NOMO-1 treated with DMSO at 0.1 percent for 48 hours (cell line): ENCODE results near the gene IL17RC.
"Not testable (repeated sequence)": the region's sequence is repeated elsewhere in the genome, so short reads cannot be mapped to it uniquely, and the experiment has no call there.

Experiments used
- DNase-seq: peaks from one replicate; lab custom pipeline; 2025; ENCODE audit not compliant: unreplicated experiment; lab: John Stamatoyannopoulos, UW

The IL17RC gene

DNA sequence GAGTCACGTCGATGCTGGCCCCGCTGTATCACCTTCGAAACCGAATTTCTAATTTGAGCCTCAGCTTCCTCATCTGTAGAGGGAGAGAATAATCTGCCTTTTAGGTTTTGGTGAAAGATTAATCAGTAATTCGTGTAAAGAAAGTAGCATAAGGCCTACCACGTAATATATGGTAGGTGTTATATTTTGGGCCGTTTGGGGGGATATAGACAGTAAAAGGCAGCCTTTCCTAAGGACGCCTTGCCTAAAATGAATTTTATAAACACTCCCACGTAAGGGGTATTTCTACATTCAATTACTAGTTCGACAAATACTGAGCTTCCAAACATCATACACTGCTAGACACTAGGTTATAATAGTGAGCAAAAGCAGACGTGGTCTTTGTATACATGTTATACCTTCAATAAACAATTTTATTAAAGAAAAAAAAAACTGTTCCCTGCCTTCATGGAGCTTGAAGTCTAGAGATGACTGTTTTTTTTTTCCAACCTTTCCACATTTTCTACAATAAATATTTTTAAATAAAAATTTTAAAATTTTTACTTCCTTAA, 25.8 kb upstream of the IL17RC start:
- DNase-seq: no peak

DNA sequence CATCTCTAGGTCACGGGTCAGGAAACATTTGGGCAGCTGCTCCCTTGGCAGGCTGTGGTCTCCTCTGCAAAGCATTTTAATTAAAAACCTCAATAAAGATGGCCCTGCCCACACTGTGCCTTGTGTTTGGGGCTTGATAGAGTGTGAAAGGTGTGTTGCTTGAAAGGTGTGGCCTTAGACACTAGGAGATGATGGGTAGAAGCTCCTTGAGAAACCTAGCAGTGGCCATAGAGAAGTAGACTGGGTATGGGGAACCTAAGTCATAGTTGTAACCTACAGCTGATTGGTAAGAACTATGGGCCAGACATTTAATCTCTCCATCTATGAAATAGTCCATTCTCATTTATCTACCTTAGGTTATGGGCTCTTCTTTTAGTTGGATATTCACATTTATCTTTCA, 23.2 kb upstream of the IL17RC start:
- DNase-seq: no peak

DNA sequence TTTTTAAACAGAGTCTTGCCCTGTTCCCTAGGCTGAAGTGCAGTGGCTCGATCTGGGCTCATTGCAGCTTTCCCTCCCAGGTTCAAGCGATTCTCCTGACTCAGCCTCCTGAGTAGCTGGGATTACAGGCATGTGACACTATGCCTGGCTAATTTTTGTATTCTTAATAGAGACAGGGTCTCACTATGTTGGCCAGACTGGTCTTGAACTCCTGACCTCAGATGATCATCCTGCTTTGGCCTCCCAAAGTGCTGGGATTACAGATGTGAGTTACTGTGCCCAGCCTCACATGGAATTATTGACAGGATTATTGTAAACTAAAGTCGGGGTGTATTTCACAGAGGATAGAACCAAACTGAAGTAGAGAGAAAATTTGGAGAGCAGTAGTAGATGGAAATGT, 21.2 kb upstream of the IL17RC start:
- not testable (repeated sequence) for DNase-seq

DNA sequence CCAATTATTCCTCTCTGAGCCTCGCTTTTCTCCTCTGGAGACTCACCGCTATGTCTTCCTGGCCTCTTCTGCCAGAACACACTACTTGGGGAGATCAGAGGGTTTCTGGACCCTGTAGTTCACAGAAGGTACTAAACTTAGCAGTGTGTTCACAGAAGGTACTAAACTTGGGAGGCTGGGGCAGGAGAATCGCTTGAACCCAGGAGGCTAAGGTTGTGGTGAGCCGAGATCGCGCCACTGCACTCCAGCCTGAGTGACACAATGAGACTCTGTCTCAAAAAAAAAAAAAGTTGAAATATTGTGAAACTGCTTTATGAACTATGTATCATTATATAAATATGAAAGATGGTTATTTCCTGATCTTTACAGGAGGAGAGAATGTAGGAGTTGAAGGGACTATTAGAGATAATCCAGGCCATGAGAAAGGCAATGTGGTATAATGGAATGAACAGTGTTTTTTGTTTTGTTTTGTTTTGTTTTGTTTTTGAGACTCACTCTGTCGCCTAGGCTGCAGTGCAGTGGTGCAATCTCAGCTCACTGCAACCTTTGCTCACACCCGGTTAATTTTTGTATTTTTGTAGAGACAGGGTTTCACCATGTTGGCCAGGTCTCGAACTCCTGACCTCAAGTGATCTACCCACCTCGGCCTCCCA, 20.0 kb upstream of the IL17RC start:
- DNase-seq: not testable (repeated sequence)

DNA sequence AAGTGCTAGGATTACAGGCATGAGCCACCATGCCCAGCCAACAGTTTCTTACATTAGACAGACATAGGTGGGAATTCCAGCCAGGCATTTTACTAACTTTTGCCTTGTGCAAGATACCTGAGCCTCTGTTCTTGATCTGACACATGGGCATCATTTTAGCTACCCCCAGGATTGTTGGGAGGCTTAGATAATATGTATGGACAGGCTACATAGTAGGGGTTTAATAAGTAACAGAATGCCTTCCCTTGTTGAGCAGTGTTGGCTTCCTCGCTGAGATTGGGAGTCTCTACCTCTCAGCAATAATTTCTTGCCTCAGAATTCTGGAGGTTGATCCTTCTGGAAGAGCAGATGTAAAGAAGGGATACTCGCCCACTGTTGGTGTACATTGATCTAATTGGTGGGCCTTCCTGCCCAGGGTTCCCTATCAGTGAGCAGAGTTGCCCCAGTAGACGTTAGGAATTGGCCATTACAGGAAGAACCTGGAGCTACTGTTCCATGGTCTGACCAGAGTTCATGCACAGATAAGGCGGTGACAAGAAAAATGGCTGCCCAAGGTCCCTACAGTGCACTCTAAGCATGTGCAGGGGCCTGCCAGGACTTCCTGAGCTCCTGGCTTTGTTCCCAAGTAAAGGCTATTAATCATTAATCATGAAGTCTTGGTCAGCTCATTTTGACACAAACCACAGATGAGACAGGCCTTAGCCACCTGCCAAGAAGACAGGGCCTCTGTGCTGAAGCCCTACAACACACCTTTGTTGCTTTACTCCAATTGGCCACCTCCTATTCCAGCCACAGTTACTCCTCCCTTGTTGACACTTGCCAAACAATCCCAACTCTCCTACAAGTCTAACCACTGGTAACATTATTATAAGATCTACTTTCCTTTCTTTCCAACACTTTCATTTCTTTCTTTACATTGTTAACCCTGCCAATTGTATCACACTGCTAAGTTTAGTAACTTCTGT, 19.2 kb upstream of the IL17RC start:
- DNase-seq: no peak

DNA sequence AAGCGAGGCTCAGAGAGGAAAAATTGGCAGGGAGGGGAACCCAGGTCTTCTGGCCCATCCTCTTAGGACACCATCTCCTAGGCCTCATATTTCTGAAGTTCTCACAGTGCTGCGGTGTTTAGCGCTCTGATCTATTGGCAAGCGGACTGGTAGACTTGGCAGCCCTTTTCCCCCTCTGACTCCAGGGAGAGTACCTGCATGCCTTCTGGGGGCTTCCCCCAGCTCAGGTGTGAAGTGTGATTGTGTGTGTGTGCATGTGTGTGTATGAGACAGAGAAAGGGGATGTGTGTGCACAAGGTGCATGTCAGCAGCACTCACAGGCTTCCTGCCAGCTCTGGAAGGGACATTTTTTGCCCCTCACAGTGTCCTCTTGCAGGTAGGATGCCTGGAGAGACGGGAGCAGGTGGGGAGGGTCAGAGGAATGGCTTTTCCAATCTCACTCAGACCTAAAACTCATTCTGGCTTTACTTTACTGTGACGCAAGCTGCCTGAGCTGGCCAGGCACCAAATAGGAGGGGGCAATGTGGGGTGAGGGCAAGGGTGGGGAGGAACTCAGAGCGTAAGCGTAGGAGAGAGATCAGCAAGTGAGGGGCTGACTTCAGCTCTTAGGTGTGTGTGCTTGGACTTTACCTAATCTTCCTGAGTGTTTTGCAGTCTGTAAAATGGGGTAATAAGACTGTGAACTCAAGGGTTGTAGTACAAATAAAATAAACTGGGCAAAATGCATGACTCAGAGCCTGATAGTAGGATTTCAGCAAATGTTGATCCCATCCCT, 18.2 kb upstream of the IL17RC start:
- no peak for DNase-seq

DNA sequence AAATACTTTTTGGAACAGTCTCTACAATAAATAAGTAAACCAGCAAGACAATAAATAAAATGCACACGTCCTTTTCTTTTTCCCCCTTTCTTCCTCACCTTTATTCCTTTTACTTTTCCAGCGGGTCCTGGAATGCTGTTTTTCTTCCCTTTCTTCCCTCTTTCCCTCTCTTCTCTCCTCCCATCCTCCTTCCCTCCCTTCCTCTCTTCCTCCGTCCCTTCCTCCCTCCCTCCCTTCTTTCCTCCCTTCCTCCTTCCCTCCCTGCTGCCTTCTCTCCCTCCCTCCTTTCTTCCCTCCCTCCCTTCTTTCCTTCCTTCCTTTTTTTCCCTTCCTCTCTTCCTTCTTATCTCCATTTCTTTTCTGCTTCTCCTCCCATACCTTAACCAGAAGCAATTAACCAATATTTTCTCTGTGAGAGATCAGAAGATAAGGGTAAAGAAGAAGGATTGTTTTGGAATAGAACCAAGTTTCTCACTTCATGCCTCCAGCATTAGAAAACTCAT, 17.6 kb upstream of the IL17RC start:
- DNase-seq: no peak

DNA sequence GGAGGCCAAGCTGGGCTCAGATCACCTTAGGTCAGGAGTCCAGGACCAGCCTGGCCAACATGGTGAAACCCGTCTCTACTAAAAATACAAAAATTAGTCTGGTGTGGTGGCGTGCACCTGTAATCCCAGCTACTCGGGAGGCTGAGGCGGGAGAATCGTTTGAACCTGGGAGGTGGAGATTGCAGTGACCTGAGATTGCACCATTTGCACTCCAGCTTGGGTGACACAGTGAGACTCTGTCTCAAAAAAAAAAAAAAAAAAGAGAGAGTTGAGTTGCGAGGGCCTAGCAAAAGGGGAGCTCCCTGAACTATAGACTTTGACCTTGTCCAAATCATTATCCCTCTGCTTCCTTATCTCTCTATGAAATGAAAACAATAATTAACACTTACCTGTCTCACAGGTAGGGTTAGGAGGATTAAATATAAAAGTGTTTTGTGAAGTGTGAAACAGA, 15.9 kb upstream of the IL17RC start:
- not testable (repeated sequence) for DNase-seq

DNA sequence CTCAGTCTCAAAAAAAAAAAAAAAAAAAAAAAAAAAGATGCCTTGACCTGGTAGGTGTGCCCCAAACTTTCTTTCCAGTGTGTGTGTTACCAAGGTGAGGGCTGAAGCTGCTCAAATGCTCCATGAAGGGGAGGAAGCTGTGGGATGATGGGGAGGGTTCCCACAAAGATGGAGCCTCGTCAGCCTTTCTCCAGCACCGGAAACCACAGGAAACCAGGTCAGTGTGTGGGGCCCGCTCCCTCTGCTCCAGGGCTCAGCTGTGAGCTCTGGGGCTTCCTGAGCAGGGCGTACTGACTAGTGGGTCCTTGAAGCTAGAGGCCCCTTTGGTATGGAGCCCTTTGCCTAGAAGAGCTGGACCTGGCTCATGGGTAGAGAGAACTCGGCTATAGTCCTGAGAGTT, 14.9 kb upstream of the IL17RC start:
- DNase-seq: no peak

DNA sequence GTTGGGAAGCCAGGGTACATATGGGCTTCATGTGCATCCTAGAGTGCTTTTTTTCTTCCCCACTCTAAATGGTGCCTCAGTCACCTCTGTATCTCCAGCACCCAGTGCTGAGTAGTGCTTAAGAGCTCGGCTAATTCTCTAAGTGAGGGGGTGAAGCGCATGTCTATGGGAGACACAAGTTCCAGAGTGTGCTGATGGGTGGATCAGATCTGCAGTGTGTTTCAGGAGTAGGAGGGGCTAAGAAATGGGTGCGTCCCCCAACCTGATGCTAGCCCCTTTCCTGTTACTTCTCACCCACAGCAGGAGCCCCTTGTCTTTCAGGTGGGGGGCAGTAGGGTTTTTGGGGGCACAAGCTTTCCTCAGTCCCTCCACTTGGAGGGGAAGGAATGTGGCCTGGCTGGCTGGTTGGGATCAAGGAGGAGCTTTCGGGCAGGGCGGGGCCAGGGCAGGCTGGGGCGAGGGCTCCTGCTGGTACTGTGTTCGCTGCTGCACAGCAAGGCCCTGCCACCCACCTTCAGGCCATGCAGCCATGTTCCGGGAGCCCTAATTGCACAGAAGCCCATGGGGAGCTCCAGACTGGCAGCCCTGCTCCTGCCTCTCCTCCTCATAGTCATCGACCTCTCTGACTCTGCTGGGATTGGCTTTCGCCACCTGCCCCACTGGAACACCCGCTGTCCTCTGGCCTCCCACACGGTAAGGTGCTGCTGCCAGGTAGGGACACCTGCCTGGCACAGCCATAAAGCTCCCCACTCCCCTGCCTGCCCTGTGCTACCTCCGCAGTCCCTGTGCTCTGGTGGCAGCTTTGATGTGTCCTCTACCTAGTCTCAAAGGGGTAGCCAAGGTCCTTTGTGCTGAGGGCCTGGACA, 14.3 kb upstream of the IL17RC start, which contains the start of gene IL17RE:
IL17RE (plus strand) TSS at position 477 of the 866 bp plus-strand sequence; CDS start at position 562, 85 bp downstream.
- no peak for DNase-seq

DNA sequence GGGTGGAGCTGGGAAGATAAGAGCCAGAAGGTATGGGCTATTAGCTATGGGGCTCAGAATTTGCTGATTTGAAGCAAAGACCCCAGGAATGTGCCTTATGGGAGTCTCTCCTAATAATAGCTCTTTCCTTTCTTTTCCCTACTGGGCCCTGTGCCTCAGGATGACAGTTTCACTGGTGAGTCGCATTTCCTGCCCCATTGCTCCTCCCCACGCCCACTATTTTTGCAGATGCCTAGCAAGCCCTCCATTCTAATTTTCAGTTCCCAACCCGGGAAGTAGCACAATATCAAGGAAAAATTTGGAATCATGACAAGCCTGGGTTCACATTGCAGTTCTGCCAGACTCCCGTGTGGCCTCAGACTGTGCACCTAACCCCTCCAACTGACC, 13.7 kb upstream of the IL17RC start:
- no peak for DNase-seq

DNA sequence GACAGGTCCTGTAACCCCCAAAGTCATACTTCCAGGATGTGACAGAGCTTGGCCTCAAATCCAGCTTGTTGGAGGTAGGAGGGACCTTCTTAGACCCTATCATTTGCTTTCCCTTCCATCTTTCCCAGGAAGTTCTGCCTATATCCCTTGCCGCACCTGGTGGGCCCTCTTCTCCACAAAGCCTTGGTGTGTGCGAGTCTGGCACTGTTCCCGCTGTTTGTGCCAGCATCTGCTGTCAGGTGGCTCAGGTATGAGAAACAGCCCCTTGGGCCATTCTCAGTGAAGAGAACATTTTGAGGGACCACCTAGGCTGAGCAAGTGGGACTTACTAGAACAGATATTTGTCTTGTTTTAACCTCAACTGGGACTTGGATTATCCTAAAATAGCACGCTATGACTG, 13.0 kb upstream of the IL17RC start:
- no peak for DNase-seq

DNA sequence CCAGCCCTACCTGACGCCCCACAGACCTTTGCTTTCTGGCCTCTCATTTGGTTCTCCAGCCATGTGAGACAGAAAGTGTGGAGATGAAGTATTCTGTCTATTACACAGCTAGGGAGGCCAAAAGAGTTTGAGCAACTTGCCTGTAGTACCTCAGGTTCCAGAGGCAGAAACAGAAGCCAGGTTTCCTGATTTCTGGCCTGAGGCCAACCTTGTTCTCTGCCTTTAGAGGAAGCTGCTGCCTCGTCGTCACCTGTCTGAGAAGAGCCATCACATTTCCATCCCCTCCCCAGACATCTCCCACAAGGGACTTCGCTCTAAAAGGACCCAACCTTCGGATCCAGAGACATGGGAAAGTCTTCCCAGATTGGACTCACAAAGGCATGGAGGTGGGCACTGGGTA, 10.4 kb upstream of the IL17RC start:
- DNase-seq: no peak

DNA sequence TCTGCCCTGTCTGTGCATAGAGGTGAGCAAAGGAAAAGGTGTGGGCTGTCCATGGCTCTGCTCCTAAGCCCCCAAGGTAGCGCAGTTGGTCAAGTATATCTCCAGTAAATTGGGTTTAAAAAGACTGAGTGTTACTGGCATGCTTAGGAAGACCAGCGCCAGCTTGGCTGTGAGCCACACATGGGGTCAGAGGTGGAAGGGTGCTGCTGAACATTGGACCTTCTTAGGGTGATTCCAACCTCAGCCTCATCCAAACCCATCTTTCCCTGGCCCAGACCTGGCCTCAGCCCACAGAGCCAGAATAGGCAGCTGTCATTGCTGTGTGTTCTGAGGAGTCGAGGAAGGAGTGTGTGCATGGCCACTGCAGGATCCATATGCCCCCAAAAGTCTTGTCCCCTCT, 8.6 kb upstream of the IL17RC start:
- DNase-seq: no peak

DNA sequence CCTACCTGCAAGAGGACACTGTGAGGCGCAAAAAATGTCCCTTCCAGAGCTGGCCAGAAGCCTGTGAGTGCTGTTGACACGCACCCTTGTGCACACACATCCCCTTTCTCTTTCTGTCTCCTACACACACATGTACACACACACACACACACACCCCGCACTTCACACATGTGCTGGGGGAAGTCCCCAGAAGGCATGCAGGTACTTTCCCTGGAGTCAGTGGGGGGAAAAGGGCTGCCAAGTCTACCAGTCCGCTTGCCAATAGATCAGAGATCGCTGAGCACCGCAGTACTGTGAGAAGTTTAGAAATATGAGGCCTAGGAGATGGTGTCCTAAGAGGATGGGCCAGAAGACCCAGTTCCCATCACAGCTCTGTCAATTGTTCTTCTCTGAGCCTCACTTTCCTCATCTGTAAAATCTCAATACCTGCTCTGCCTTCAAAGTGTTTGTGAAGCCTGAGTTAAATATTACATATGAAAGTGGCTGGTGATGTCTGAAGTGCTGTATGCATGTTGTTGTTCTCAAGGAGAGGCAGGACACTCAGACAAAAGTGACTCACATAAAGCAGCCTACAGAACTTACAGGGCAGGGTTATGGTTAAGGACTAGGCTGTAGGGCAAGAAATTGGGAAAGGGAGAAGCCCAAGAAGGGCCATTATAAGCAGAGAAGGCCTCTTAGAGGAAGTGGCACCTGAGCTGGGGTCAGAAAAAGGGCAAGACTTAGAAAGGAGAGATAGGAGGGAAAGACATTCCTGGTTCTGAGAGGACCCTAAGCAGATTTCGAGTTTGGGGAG, 7.5 kb upstream of the IL17RC start:
- DNase-seq: no peak

DNA sequence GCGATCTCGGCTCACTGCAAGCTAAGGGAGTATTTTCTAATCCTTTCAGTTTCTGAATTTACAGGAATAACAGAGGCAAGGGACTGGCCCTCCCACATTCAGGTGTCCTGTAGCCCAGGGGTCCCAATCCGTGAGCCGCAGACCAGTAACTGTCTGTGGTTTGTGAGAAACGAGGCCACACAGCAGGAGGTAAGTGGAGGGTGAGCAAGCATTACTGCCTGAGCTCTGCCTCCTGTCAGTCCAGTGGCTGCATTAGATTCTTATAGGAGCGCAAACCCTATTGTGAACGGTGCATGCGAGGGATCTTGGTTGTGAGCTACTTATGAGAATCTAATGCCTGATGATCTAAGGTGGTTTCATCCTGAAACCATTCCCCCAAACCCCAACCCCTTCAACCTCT, 5.0 kb upstream of the IL17RC start:
- DNase-seq: no peak

DNA sequence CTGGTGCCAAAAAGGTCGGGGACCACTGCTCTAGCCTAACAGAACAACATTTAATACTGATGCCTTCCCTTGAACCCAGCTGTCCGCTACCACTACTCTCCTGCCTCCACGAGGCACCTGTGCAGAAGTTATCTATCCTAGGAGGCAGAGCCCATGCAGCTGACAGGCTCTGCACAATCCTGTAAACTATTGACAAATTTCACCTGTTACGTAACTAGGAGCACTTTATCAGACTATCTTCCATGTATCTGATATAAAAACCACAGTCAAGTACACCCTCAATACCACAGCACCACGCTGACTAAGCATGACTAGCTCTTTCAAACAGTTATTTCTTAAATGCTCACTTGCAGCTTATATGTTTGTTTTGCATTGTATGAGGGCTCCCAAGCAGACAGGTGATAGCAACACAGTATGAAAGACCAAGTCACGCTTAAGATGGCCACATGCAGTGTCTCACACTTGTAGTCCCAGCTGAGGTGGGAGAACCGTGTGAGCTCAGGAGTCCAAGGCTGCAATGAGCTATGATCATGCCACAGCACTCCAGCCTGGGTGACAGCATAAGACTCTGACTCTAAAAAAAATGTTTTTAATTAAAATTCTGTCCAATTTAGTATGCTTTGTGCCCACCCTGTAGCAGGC, 4.5 kb upstream of the IL17RC start:
- DNase-seq: peak; percentile 27

DNA sequence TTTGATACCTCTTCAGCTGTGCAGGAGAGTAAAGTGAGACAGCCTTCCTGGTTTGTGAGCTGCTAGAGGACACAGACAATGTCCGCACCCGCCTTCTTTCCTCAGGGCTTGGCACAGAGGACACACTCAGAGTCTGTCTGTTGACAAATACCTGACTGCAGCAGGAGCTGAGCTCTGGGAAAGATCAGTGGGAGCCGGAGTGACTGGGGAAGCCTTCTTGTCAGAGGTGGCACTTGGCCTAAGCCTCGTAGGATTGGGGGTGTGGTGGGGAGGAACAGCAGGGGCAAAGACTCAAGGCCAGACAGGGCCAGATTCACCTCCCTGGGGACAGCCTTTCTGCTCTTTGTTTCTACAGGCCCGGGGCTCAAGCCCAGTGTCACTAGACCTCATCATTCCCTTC, 3.3 kb upstream of the IL17RC start:
- no peak for DNase-seq

DNA sequence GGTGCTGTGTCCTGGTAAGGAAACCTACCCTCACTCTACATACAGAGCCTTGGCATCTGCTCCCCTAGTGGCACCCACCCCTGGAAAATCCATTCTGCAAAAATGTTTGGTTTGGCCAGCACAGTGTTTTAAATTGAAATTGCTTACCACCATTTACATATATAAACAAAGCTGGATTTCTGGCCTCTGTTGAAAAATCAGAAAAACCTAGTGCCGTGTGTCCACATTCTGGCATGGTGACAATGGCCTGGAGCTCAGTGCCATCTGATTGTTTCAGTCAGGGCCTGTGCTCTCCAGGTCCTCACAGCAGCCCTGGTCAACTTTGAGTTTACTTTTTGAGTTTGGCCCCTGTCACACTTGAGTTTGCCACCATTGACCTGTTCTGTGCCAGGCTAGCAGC, 2.9 kb upstream of the IL17RC start:
- DNase-seq: no peak
